ENCODE results near the gene CD2BP2.

GRCh38 chr16:30397056-30397455 lies 41.9 kb upstream of the CD2BP2 start:
- TF ChIP-seq, protein P1, sequence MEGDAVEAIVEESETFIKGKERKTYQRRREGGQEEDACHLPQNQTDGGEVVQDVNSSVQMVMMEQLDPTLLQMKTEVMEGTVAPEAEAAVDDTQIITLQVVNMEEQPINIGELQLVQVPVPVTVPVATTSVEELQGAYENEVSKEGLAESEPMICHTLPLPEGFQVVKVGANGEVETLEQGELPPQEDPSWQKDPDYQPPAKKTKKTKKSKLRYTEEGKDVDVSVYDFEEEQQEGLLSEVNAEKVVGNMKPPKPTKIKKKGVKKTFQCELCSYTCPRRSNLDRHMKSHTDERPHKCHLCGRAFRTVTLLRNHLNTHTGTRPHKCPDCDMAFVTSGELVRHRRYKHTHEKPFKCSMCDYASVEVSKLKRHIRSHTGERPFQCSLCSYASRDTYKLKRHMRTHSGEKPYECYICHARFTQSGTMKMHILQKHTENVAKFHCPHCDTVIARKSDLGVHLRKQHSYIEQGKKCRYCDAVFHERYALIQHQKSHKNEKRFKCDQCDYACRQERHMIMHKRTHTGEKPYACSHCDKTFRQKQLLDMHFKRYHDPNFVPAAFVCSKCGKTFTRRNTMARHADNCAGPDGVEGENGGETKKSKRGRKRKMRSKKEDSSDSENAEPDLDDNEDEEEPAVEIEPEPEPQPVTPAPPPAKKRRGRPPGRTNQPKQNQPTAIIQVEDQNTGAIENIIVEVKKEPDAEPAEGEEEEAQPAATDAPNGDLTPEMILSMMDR (IDR thresholded peaks at IDR 0.05; ENCODE audit: low read depth, low read length, missing input control), result no peak
- no peak for TF ChIP-seq RAD21 (IDR thresholded peaks at IDR 0.05)
- TF ChIP-seq FOXA1 (IDR thresholded peaks at IDR 0.05), result no peak
- no peak for TF ChIP-seq MAX (IDR thresholded peaks at IDR 0.05)
- no peak for TF ChIP-seq GABPA (IDR thresholded peaks at IDR 0.05 in 1 of 2, conservative IDR thresholded peaks at IDR 0.05 in 1 of 2)
- TF ChIP-seq SP1 (IDR thresholded peaks at IDR 0.05), result no peak
- no peak for TF ChIP-seq TAF1 (conservative IDR thresholded peaks at IDR 0.05)
- no peak for TF ChIP-seq YY1 (IDR thresholded peaks at IDR 0.05)
- no peak for TF ChIP-seq HNF4A (conservative IDR thresholded peaks at IDR 0.05)
- TF ChIP-seq, protein P2, sequence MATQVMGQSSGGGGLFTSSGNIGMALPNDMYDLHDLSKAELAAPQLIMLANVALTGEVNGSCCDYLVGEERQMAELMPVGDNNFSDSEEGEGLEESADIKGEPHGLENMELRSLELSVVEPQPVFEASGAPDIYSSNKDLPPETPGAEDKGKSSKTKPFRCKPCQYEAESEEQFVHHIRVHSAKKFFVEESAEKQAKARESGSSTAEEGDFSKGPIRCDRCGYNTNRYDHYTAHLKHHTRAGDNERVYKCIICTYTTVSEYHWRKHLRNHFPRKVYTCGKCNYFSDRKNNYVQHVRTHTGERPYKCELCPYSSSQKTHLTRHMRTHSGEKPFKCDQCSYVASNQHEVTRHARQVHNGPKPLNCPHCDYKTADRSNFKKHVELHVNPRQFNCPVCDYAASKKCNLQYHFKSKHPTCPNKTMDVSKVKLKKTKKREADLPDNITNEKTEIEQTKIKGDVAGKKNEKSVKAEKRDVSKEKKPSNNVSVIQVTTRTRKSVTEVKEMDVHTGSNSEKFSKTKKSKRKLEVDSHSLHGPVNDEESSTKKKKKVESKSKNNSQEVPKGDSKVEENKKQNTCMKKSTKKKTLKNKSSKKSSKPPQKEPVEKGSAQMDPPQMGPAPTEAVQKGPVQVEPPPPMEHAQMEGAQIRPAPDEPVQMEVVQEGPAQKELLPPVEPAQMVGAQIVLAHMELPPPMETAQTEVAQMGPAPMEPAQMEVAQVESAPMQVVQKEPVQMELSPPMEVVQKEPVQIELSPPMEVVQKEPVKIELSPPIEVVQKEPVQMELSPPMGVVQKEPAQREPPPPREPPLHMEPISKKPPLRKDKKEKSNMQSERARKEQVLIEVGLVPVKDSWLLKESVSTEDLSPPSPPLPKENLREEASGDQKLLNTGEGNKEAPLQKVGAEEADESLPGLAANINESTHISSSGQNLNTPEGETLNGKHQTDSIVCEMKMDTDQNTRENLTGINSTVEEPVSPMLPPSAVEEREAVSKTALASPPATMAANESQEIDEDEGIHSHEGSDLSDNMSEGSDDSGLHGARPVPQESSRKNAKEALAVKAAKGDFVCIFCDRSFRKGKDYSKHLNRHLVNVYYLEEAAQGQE (IDR thresholded peaks at IDR 0.05), result no peak
- TF ChIP-seq JUND (IDR thresholded peaks at IDR 0.05), result no peak
- TF ChIP-seq ATF3 (IDR thresholded peaks at IDR 0.05), result no peak
- no peak for TF ChIP-seq EGR1 (IDR thresholded peaks at IDR 0.05; ENCODE audit: low read depth in 2 of 2)

Measured in liver (tissue), 3 donors.